ENCODE data around the gene ZBED4. TPM values are rescaled to one million over a fixed set of nuclear protein-coding genes. Genes with fewer than 3 reads are reported as not detected.

The ZBED4 gene
- total and polyA plus RNA-seq, 2 experiments from 2014 or later = 8.5 to 31.9 TPM

DNA sequence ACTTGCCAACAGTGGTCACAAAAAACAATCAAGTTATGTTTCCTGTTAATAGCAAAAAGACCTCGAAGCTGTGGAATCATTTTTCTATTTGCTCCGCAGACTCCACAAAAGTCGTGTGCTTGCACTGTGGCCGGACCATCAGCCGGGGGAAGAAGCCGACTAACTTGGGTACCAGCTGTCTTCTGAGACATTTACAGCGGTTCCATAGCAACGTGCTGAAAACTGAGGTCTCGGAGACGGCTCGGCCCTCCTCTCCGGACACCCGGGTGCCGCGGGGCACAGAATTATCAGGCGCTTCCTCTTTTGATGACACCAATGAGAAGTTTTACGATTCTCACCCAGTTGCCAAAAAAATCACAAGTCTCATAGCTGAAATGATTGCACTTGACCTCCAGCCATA lies 31.6 kb downstream of the ZBED4 start:
- TF ChIP-seq ZNF331 (CRISPR knock-in tag; IDR thresholded peaks at IDR 0.05; ENCODE audit: low read depth) = no peak
- TF ChIP-seq CTCF (conservative IDR thresholded peaks at IDR 0.05; ENCODE audit: low read depth in 2 of 2) = no peak
- TF ChIP-seq EZH2phosphoT487 (IDR thresholded peaks at IDR 0.05; ENCODE audit: unreplicated experiment) = no peak
- no peak for TF ChIP-seq ZNF114 (CRISPR knock-in tag; IDR thresholded peaks at IDR 0.05)
- TF ChIP-seq JUNB (IDR thresholded peaks at IDR 0.05; ENCODE audit: unreplicated experiment) = no peak
- no peak for TF ChIP-seq NANOG (IDR thresholded peaks at IDR 0.05; ENCODE audit: borderline replicate concordance)
- no peak for TF ChIP-seq STAT1 (IDR thresholded peaks at IDR 0.05; ENCODE audit: unreplicated experiment)
- TF ChIP-seq CREB1 (CRISPR knock-in tag; IDR thresholded peaks at IDR 0.05; ENCODE audit: low read depth) = no peak
- no peak for TF ChIP-seq EZH2 (IDR thresholded peaks at IDR 0.05; ENCODE audit: low read depth, unreplicated experiment)
- TF ChIP-seq, protein P1, sequence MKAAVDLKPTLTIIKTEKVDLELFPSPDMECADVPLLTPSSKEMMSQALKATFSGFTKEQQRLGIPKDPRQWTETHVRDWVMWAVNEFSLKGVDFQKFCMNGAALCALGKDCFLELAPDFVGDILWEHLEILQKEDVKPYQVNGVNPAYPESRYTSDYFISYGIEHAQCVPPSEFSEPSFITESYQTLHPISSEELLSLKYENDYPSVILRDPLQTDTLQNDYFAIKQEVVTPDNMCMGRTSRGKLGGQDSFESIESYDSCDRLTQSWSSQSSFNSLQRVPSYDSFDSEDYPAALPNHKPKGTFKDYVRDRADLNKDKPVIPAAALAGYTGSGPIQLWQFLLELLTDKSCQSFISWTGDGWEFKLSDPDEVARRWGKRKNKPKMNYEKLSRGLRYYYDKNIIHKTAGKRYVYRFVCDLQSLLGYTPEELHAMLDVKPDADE (IDR thresholded peaks at IDR 0.05) = no peak
- TF ChIP-seq, protein P2, sequence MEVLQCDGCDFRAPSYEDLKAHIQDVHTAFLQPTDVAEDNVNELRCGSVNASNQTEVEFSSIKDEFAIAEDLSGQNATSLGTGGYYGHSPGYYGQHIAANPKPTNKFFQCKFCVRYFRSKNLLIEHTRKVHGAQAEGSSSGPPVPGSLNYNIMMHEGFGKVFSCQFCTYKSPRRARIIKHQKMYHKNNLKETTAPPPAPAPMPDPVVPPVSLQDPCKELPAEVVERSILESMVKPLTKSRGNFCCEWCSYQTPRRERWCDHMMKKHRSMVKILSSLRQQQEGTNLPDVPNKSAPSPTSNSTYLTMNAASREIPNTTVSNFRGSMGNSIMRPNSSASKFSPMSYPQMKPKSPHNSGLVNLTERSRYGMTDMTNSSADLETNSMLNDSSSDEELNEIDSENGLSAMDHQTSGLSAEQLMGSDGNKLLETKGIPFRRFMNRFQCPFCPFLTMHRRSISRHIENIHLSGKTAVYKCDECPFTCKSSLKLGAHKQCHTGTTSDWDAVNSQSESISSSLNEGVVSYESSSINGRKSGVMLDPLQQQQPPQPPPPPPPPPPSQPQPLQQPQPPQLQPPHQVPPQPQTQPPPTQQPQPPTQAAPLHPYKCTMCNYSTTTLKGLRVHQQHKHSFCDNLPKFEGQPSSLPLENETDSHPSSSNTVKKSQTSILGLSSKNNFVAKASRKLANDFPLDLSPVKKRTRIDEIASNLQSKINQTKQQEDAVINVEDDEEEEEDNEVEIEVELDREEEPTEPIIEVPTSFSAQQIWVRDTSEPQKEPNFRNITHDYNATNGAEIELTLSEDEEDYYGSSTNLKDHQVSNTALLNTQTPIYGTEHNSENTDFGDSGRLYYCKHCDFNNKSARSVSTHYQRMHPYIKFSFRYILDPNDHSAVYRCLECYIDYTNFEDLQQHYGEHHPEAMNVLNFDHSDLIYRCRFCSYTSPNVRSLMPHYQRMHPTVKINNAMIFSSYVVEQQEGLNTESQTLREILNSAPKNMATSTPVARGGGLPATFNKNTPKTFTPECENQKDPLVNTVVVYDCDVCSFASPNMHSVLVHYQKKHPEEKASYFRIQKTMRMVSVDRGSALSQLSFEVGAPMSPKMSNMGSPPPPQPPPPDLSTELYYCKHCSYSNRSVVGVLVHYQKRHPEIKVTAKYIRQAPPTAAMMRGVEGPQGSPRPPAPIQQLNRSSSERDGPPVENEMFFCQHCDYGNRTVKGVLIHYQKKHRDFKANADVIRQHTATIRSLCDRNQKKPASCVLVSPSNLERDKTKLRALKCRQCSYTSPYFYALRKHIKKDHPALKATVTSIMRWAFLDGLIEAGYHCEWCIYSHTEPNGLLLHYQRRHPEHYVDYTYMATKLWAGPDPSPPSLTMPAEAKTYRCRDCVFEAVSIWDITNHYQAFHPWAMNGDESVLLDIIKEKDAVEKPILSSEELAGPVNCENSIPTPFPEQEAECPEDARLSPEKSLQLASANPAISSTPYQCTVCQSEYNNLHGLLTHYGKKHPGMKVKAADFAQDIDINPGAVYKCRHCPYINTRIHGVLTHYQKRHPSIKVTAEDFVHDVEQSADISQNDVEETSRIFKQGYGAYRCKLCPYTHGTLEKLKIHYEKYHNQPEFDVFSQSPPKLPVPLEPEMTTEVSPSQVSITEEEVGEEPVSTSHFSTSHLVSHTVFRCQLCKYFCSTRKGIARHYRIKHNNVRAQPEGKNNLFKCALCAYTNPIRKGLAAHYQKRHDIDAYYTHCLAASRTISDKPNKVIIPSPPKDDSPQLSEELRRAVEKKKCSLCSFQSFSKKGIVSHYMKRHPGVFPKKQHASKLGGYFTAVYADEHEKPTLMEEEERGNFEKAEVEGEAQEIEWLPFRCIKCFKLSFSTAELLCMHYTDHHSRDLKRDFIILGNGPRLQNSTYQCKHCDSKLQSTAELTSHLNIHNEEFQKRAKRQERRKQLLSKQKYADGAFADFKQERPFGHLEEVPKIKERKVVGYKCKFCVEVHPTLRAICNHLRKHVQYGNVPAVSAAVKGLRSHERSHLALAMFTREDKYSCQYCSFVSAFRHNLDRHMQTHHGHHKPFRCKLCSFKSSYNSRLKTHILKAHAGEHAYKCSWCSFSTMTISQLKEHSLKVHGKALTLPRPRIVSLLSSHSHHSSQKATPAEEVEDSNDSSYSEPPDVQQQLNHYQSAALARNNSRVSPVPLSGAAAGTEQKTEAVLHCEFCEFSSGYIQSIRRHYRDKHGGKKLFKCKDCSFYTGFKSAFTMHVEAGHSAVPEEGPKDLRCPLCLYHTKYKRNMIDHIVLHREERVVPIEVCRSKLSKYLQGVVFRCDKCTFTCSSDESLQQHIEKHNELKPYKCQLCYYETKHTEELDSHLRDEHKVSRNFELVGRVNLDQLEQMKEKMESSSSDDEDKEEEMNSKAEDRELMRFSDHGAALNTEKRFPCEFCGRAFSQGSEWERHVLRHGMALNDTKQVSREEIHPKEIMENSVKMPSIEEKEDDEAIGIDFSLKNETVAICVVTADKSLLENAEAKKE (CRISPR knock-in tag; IDR thresholded peaks at IDR 0.05) = no peak
- TF ChIP-seq, protein P3, sequence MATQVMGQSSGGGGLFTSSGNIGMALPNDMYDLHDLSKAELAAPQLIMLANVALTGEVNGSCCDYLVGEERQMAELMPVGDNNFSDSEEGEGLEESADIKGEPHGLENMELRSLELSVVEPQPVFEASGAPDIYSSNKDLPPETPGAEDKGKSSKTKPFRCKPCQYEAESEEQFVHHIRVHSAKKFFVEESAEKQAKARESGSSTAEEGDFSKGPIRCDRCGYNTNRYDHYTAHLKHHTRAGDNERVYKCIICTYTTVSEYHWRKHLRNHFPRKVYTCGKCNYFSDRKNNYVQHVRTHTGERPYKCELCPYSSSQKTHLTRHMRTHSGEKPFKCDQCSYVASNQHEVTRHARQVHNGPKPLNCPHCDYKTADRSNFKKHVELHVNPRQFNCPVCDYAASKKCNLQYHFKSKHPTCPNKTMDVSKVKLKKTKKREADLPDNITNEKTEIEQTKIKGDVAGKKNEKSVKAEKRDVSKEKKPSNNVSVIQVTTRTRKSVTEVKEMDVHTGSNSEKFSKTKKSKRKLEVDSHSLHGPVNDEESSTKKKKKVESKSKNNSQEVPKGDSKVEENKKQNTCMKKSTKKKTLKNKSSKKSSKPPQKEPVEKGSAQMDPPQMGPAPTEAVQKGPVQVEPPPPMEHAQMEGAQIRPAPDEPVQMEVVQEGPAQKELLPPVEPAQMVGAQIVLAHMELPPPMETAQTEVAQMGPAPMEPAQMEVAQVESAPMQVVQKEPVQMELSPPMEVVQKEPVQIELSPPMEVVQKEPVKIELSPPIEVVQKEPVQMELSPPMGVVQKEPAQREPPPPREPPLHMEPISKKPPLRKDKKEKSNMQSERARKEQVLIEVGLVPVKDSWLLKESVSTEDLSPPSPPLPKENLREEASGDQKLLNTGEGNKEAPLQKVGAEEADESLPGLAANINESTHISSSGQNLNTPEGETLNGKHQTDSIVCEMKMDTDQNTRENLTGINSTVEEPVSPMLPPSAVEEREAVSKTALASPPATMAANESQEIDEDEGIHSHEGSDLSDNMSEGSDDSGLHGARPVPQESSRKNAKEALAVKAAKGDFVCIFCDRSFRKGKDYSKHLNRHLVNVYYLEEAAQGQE (IDR thresholded peaks at IDR 0.05; ENCODE audit: unreplicated experiment) = no peak
- TF ChIP-seq POLR2AphosphoS5 (IDR thresholded peaks at IDR 0.05; ENCODE audit: low read depth) = no peak
- H3K79me2 ChIP-seq (replicated peaks; ENCODE audit: insufficient read depth) = peaks cover 45% of the 10 kb centered on the region
- H3K27me3 Mint-ChIP-seq (ENCODE audit: insufficient read depth, low read depth, poor library complexity) = peaks cover 4% of the 10 kb centered on the region

More for the DNA sequence above, 31.6 kb downstream of the ZBED4 start:
- Histone ChIP-seq H2AFZ (no peak overlapping the region), H4K20me1 (replicated peaks; ENCODE audit: insufficient read depth) (peaks cover 27% of the 10 kb centered on the region), H3K9me2 (ENCODE audit: insufficient read depth) (0 out of 2 replicates have a peak, but pooled peaks cover 4% of the 10 kb centered on the region), H3K36me3 (ENCODE audit: insufficient read depth) (peaks cover 4% of the 10 kb centered on the region), H3F3A (replicated peaks; ENCODE audit: low read depth) (no peaks in the 10 kb centered on the region), H3K27me3 (ENCODE audit: insufficient read depth) (no peaks in the 10 kb centered on the region), H3K27ac (ENCODE audit: low read depth) (no peak overlapping the region), H3K4me2 (no peak overlapping the region), H3K4me3 (no peak overlapping the region), H3K4me1 (ENCODE audit: insufficient read depth) (no peaks in the 10 kb centered on the region)
- no peak overlapping the region for H3K27ac Mint-ChIP-seq
- peaks cover 5% of the 10 kb centered on the region; the same call in 2 of the 3 replicates for H3K4me1 Mint-ChIP-seq
- no peak for DNase-seq (ENCODE audit: low spot score)
- no peak for ATAC-seq
- H3K36me3 Mint-ChIP-seq (ENCODE audit: low read depth) = peaks cover 71% of the 10 kb centered on the region
- H3K4me3 Mint-ChIP-seq = no peak overlapping the region
- H3K9me3 Mint-ChIP-seq = peaks cover 15% of the 10 kb centered on the region
